ENCODE data around the gene LRFN5.

DNA sequence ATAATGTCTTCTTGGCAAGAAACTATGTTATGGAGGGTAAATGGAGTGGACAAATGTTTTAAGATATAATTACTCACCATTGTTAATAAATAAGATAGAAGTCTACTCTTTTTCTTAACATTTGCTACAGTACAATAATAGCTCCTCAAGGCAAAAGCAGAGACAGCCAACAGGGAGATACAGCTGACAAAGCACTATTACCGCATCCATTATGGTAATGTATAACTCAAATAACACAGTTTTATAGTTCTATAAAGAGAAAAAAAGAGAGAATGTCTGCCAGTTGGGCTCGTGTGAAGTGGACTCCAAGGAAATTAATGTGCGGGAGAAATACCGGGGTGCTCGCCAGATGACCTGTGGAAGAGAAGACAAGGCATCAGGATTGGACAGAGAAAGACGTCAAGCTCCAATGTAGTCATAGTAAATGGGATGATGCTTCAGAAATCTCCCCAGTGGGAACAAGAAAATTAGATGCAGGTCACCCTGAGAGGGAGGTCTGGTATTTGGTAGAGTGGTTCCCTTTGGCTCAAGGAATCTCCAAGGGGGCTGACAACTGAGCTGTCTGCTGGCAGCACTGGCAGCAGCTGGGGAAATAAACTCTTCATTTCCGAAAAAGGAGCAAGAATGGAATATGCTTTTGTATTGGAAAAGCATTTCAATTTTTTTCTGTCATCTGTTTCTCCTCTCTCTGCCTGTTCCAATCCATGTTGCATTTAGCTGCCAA lies 343.9 kb downstream of the LRFN5 start:
- TF ChIP-seq, protein P1, sequence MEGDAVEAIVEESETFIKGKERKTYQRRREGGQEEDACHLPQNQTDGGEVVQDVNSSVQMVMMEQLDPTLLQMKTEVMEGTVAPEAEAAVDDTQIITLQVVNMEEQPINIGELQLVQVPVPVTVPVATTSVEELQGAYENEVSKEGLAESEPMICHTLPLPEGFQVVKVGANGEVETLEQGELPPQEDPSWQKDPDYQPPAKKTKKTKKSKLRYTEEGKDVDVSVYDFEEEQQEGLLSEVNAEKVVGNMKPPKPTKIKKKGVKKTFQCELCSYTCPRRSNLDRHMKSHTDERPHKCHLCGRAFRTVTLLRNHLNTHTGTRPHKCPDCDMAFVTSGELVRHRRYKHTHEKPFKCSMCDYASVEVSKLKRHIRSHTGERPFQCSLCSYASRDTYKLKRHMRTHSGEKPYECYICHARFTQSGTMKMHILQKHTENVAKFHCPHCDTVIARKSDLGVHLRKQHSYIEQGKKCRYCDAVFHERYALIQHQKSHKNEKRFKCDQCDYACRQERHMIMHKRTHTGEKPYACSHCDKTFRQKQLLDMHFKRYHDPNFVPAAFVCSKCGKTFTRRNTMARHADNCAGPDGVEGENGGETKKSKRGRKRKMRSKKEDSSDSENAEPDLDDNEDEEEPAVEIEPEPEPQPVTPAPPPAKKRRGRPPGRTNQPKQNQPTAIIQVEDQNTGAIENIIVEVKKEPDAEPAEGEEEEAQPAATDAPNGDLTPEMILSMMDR (tag by site-specific recombination; IDR thresholded peaks at IDR 0.05), result no peak
- no peak for TF ChIP-seq ZNF571 (tag by site-specific recombination; IDR thresholded peaks at IDR 0.05)
- no peak for TF ChIP-seq ZNF274 (IDR thresholded peaks at IDR 0.05; ENCODE audit: low read length)
- no peak for TF ChIP-seq ZNF274 (tag by site-specific recombination; IDR thresholded peaks at IDR 0.05; ENCODE audit: borderline replicate concordance)
- TF ChIP-seq, protein P2, sequence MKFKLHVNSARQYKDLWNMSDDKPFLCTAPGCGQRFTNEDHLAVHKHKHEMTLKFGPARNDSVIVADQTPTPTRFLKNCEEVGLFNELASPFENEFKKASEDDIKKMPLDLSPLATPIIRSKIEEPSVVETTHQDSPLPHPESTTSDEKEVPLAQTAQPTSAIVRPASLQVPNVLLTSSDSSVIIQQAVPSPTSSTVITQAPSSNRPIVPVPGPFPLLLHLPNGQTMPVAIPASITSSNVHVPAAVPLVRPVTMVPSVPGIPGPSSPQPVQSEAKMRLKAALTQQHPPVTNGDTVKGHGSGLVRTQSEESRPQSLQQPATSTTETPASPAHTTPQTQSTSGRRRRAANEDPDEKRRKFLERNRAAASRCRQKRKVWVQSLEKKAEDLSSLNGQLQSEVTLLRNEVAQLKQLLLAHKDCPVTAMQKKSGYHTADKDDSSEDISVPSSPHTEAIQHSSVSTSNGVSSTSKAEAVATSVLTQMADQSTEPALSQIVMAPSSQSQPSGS (tag by site-specific recombination; IDR thresholded peaks at IDR 0.05; ENCODE audit: low read depth), result no peak
- no peak for TF ChIP-seq ZNF596 (tag by site-specific recombination; IDR thresholded peaks at IDR 0.05)
- TF ChIP-seq KLF1 (tag by site-specific recombination; IDR thresholded peaks at IDR 0.05), result no peak
- no peak for TF ChIP-seq ZNF433 (tag by site-specific recombination; IDR thresholded peaks at IDR 0.05; ENCODE audit: low read depth)
- TF ChIP-seq, protein P3, sequence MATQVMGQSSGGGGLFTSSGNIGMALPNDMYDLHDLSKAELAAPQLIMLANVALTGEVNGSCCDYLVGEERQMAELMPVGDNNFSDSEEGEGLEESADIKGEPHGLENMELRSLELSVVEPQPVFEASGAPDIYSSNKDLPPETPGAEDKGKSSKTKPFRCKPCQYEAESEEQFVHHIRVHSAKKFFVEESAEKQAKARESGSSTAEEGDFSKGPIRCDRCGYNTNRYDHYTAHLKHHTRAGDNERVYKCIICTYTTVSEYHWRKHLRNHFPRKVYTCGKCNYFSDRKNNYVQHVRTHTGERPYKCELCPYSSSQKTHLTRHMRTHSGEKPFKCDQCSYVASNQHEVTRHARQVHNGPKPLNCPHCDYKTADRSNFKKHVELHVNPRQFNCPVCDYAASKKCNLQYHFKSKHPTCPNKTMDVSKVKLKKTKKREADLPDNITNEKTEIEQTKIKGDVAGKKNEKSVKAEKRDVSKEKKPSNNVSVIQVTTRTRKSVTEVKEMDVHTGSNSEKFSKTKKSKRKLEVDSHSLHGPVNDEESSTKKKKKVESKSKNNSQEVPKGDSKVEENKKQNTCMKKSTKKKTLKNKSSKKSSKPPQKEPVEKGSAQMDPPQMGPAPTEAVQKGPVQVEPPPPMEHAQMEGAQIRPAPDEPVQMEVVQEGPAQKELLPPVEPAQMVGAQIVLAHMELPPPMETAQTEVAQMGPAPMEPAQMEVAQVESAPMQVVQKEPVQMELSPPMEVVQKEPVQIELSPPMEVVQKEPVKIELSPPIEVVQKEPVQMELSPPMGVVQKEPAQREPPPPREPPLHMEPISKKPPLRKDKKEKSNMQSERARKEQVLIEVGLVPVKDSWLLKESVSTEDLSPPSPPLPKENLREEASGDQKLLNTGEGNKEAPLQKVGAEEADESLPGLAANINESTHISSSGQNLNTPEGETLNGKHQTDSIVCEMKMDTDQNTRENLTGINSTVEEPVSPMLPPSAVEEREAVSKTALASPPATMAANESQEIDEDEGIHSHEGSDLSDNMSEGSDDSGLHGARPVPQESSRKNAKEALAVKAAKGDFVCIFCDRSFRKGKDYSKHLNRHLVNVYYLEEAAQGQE (tag by site-specific recombination; IDR thresholded peaks at IDR 0.05), result no peak
- TF ChIP-seq ZNF292 (tag by site-specific recombination; IDR thresholded peaks at IDR 0.05; ENCODE audit: borderline replicate concordance, low read depth), result no peak
- no peak for TF ChIP-seq ZNF792 (tag by site-specific recombination; IDR thresholded peaks at IDR 0.05)
- TF ChIP-seq, protein P4, sequence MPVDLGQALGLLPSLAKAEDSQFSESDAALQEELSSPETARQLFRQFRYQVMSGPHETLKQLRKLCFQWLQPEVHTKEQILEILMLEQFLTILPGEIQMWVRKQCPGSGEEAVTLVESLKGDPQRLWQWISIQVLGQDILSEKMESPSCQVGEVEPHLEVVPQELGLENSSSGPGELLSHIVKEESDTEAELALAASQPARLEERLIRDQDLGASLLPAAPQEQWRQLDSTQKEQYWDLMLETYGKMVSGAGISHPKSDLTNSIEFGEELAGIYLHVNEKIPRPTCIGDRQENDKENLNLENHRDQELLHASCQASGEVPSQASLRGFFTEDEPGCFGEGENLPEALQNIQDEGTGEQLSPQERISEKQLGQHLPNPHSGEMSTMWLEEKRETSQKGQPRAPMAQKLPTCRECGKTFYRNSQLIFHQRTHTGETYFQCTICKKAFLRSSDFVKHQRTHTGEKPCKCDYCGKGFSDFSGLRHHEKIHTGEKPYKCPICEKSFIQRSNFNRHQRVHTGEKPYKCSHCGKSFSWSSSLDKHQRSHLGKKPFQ (tag by site-specific recombination; IDR thresholded peaks at IDR 0.05), result no peak

All from HEK293 (cell line).